ENCODE measurements around the gene CAPSL.
"Not testable (repeated sequence)": the region's sequence is repeated elsewhere in the genome, so short reads cannot be mapped to it uniquely, and the experiment has no call there.

CAPSL gene

DNA sequence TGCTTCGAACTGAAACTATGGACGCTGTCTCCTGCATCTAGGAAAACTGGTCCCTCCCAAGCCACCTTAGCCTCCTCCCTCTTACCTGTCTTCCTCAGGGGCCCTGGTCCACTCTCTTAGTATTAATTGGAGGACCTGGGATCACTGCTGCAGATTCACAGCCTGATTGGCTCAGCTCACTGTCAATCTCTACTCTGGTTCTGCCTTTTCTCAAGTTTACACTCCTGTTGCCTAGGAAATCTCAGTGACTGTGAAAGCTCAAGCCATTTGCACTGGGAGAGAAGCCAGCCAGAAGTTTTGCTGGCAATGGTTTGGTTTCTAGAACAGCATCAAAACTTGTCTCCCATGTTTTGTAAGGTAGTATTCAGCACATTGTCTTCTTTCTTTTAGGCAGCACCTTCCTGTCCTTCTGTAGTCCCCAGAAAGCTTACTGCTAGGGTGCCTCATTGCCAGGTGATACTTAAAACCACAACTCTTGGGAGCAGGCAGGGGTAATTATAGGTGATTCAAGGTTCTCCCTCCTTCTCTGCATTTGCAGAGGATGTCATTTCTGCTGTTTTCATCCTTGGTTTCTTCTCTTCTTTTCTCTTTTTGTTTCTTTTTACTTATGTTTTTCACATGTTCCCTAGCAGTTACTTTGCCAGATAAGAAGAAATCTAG is at the start of gene CAPSL:
Gene CAPSL (minus strand): TSS at position 55 of the 660 bp plus-strand sequence. CDS start 17,502 bp downstream, outside the sequence.
- DNase-seq = no peak

DNA sequence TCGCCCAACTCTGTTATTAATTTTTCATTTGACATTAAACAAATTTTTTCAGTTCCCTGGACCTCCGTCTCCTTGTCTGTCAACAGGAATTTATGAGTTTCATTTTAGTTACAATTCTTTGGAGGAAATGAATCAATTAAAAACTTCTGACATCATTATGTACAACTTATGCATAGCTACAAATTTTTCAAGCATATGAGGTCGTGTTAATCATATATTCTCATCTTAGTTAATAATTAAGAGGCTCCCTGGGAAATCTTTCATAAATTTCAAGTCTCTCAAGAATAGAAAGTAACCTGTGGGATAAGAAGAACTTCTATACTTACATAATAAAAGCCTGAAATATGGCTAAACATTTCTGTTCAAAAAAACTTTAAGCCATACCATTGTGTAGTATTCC is 49.4 kb upstream of the CAPSL start:
- no peak for DNase-seq

DNA sequence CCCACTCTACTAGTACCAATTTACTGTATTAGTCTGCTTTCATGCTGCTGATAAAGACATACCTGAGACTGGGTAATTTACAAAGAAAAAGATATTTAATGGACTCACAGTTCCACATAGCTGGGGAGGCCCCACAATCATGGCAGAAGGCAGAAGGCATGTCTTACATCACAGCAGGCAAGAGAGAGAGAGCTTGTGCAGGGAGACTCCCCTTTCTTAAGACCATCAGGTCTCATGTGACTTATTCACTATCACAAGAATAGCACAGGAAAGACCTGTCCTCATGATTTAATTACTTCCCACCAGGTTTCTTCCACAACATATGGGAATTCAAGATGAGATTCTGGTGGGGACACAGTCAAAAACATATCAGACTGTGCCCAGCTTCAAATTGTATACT is 41.3 kb upstream of the CAPSL start:
- DNase-seq = no peak

DNA sequence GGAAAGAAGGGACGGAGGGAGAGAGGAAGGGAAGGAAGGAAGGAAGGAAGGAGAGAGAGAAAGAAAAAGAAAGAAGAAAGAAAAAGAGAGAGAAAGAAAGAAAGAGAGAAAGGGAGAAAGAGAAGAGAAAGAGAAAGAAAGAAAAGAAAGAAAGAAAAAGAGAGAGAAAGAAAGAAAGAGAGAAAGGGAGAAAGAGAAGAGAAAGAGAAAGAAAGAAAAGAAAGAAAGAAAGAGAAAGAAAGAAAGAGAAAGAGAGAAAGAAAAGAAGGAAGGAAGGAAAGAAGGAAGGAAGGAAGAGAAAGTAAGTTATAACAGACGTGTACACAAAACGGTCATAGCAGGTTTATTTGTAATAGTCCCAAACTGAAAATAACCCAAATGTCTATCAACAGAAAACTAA is 38.4 kb upstream of the CAPSL start:
- not testable (repeated sequence) for DNase-seq

DNA sequence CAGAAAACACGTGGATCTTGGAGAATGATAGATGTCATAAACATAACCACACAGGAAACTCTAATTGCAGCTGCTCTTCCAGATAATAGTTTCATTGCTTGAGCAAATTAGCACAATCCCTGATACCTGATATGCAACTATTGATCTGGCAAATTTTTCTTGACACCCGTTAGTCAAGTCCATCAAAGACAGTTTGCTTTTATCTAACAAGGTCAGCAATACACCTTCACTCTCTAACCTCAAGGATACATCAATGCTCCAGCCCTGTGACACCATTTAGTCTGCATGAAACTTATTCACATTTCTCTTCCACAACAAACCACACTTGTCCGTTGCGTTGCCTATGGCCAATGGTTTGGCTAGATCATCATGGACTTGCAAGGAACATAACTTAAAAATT is 36.1 kb upstream of the CAPSL start:
- no peak for DNase-seq

DNA sequence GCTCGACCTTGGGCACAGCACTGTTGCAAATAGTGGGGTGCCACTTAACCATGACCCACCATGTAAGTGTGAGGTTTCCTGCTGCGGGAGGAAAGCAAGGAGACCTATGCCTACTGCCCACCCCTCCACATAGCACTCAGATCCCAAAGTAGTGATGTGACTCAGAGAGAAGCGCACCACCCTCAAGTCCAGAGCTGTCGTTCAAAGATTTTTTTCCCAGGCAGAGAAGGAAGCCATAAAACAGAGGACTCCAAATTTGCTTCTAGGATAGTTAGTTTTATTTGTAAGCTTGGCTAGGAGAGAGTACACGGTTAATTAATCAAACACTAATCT is 33.4 kb upstream of the CAPSL start:
- no peak for DNase-seq

DNA sequence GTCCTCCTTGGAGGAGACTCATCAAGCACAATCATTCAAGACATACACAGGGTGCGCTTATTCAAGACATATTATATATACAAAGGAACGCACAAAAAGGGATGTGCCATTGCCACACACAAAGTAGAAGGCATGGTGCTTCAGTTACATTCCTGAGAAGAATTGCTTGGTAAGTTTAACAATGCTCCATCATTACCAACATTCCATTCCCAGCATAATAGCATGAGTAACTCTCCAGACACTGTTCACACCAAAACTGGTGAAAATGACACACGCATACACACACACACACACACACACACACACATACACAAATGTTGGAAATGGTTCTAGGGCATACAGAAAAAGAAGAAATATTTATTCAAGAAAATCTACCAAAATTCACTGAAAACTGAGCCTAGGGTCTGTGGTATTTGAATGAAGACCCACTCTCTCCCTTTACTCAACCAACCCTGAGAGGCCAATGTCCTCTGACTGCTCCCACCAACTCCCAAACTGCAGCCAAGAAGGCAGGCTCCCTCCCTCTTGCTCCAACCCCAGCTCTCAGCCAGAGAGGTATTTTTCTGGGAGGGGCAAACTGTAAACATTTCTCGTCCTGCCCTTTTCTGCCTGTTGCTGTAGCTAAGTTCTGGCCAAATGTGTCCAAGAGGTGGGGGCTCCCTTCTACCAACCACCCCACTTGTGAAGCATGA is 32.9 kb upstream of the CAPSL start:
- no peak for DNase-seq

DNA sequence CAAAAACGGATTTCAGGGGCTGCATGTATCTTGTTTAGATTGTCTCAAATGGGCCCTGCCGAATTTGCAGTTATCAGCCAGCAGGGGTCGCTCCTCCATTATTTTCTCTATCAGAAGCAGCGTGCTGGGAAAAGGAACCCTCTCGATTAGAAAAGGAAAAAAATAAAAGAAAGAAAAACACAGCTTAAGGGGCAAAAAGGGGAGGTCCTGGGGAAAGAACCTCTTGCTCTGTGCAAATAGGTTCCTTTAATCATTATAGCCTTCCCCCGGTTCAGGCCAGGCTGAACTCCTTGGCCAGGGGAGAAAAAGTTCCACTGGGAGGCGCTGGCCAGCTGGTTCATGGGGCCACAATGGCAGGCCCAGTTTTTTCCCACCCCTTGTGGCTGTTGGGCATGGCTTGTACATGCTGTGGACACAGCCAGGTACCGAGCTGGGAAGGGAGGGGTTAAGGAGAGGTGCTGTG is 25.0 kb upstream of the CAPSL start:
- no peak for DNase-seq

DNA sequence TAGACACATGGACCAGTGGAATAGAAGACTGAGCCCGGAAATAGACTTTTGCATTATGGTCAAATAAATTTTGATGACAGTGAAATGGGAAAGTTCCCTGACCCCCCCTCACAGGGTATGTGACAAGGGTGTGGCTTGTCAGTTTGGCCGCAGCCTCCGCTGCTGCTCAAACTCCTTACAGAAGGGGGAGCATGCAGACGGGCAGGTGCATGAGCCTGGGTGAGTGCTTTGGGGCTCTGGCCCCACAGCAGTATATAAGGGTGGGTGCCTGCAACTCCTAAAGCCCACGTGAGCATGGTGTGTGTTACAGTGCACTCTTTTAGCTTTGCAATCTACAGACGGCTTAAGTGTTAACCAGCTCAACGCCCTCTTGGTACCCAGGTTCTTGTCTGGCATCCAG is 21.9 kb upstream of the CAPSL start:
- DNase-seq = no peak

DNA sequence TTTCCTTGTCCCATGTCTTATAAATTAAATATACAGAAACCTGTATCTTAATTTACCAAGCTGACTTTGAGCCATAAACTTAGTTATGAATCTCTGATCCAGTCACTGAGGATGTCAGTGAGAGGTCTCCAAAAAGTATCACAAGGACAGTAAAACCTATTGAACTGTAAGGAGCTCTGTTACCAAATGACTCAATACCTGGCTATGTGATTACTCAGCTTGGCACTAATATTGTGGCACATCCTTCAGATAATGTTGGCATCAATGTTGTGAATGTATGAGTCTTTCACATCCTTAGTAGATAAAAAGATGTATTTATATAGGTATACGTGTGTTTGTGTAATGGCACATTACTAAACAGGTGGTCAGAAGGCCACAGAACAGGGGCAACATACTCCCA is 18.0 kb upstream of the CAPSL start:
- DNase-seq = no peak

DNA sequence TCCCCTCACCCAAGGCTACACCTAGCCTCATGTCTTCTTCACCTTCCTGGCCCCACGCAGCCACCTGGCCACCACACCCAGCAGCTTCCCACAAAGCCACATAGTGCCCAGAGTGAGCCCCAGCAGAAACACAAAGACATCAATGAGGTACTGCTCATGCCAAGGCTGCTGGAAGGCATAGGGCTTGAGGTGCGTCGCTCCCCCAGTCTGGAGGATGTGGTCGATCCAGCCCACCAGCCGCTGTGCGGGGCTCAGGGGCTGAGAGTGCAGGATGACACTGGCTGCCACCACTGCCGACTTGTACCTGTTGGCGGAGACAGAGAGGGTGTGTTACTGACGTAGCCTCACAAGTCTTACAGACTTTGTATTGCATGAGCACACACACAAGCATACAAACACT is 15.8 kb upstream of the CAPSL start:
- DNase-seq = no peak

DNA sequence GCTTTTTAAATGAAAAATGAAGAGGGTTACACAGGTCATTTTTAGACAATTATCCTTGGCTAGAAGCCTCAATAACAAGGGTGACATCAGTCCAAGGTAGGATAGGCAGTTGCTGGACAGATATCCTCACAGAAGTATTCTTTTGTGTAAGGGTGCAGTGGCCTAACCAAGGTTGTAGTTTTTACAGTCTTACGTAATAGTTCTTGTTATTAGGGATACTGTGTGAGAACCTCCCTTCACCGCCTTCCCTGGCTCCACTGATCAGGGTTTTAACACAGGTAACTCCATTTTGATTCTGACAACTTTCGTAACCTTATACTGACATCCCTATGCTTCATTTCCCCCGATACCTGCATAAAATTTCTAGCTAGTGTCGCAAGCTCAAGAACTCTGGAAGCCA is 8.7 kb upstream of the CAPSL start:
- no peak for DNase-seq

DNA sequence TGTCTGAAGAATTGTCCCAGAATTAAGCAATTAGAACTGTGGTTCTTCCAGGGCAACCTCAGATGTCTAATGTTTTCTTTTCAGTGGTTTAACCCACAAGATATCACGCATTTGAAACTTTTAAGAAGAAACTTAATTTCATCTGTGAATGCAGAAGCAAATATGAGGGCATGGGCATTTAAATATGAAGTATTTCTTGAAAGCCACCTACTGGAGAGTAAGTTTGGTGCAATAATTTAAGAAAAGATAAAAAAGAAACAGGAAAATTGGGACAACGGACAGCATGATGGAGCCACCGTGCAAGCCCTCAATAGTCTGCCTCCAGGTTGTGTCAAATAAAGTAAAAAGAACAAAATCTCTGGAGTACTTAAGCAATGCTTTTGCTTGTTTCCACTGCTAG is 1.2 kb upstream of the CAPSL start:
- no peak for DNase-seq

DNA sequence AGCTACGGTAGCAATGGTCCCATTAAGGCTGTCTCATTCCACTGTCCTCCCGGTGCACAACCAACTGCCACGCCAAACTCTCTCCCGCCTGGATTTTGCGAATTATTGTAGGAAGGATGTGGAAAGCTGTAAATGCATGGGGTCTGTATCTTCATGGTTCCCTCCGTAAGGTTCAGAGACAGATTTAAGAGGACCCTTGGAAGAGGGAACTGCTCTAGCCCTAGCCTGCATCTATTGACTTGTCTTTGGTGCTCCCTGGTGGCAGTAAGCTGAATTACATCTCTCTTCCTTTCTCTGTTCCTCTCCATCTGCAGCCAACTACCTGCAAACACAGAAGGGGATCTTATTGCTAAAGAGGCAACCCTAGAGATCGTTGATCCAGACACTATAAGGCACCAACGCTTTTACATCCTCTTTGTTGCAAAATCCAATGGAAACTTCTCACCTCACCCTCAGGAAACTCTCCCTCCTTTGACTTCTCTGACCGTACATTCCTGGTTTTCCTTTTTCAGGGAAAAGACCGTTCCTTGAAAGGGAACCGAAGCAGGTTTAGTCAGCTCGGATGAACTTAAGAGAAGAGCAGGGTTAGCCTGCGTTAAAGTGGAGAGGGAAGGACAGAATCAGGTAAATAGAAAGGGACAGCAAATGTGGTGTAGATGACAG is 11.9 kb downstream of the CAPSL start:
- DNase-seq = peak; percentile 23

DNA sequence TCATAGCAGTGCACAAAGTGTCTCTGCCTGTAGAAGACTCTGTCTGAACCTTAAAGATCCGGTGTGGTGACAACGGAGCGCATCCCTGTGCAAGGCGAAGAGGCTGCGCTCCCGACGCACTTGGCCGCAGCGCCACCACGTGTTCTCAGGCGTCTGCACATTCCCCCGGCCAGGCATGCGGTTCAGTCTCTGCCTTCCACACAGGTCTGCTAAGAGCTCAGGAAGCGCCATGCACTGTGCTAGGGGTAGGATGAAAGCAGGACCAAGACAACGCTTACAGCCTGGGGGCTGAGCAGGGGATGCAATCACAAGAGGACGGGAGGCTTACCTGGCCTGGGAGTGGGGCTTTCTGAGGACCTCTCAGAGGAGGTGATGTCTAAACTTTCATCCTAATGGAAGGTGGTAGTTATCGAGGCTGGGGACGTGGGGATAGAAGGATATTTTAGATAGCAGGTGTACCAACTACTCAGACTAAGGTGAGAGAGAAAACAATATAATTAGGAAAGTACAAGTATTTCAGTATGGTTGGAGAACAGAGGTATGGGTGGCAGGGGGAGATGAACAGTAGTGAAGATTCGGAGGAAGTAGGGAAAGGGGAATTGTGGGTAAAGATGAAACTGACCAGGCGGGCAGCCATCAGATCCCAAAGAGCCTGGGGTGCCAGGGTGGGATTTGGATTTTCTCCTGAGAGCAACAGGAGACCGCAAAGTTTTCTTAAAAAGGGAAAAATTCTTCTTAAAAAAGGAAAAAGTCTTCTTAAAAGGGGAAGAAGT is 13.3 kb downstream of the CAPSL start:
- peak; percentile 66 for DNase-seq

DNA sequence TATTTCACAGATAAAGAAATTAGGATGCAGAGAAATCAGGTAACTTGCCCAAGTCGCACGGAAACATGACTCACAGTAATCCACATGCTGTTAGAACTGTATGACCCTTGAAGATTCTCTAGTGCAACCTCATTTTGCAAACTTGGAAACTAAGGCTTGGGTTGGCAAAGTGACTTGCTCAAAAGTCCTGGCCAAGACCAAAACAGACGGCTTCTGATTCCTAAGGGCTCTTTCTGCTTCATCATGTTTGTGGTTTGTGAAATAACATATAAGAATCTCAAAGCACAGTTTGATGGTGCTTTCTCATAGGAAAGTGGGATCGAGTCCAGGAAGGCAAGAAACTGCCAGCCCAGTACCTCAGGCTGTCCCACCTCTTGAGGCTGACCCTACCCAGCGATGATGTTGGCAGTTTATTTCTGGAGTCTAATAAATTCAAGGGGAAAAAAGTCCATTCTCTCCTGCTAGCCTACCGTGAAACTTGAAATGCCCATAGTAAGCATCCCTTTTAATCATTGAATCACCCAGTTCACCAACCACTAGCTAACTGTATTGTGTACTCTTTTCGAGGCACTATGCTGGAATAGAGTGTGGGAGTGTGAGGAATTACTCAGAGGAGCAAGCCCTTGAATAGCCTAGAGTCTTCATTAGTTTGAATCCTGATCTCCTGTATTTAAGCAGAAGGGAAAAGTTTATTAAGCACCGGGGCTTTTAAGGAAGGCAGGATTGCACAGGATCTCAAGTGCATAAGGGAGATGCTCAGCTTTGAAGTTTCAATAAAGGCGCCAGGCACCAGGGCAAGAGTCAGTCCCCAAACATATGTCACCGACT is 14.1 kb downstream of the CAPSL start:
- peak; percentile 12 for DNase-seq

DNA sequence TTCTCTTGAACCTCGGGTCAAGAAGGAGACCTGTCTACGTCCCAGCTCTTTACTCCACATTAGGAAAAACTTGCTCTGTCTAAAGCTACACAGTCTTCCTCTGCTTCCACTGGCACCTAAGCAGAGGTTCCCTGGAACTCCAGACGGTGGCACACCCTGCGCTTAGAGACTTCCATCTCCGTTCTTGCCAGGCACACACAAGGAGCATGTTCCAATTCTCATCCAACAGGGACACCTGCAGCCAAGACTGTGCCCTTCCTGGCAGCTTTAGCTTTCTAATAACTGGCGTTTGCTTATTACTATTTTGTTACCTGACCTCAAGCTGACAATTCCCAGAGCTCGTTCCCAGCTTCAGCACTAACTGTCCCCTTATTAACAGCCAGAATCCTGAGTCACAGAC is 16.0 kb downstream of the CAPSL start:
- no peak for DNase-seq

DNA sequence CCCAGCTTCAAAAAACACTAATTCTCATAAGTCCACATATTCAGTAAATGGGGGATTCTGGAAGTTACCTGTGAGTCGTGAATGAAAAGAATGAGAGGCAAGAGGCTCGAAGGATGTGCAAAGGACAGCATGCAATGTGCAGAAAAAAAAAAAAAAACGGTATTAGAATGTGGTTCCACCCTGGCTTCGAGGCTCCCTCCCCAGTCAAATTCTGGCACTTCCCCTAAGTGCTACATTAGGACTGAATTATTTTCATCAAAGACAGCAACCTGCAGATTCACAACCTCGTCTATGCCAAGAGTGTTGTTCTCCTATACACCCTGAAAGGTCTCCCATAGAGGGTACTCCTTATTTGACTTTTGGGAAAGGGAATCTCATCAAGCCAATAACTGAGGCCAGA is 16.5 kb downstream of the CAPSL start:
- DNase-seq = no peak

DNA sequence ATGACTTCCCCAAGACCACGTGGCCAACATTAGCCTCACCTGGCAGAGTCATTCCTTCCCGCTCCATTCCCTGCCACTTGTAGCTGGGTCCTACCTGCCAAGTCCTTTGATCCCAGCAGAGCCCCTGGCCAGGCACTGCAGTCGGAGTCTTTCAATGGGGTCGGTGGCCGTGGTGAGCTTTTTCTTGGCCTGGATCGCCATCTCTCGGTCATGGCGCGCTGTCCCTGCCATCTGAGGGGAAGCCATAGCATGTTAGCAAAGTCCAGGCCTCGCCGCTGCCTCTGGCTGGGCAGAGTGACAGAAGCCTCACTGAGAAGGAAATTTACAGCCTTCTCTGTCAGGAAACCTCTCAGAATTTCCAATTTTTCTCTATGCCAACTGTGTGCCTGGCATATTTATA is 17.5 kb downstream of the CAPSL start:
- DNase-seq = no peak

DNA sequence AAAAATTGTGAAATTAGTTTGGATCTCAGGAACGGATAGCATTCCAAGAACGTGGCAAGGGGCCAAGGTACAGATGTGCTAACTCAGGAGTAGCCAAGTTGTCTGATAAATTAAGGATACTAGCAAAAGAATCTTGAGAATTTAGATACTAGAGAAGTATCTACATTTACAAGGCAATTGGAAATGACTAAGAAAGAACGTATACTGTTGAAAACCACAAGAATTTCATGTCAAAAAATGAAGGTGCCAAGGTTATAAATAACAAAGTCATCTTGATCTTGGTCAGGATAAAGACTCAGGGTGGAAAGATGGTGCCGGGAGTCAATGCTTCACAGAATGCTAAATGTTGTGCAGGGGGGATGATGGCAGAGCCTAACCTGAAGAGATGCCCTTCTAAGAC is 19.2 kb downstream of the CAPSL start:
- DNase-seq = peak; percentile 25

DNA sequence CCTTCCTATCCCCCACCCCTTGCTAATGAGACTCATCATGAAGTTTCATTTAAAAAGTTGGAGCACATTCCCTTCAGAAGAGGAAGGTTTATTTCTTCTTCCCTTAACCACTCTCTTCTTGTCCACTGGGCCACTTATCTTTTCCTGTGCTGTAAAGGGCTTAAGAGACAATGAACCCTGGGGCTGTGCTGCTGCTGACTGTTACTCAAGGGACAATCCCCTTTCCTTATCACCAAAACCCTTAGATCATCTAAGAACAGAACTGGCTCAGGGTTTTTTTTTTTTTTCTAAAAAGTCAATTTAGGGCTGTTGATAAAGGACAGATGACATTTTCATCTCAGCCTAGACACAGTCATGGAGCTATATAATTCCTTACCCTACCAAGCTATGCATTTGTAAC is 29.6 kb downstream of the CAPSL start:
- DNase-seq = no peak

DNA sequence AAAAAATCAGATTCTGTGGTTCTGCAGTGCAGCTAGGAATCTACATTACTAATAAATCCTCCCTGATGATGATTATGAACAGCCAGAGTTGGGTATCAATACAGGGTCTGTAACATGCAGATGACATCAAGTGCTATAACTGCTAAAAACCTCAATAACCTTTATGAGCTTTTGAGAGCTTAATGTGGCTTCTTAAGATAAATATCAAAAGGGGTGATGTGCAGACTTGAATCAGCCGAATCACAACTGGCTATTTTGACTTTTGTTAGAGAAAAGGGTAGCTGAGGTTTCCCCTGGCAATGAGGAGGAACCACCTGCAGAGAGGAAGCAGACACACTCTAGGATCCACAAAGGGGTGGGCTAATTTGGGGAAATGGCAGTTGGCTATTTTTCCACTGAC is 30.2 kb downstream of the CAPSL start:
- DNase-seq = no peak
